ENCODE measurements around the gene TRIM71. TPM values are rescaled to one million over a fixed set of nuclear protein-coding genes. Genes with fewer than 3 reads are reported as not detected.

The TRIM71 gene
- total RNA-seq, 2 donors from 2014 or later = not detected

- Histone ChIP-seq H3K4me3 (no peak overlapping the region), H3K36me3 (no peaks in the 10 kb centered on the region), H3K27ac (no peak overlapping the region), H3K9me3 (no peaks in the 10 kb centered on the region), H3K27me3 (no peaks in the 10 kb centered on the region), H3K4me1 (no peaks in the 10 kb centered on the region)
- no peak for TF ChIP-seq CTCF (IDR thresholded peaks at IDR 0.05)
- DNase-seq (ENCODE audit: low spot score) = no peak
Observed at GRCh38 chr3:32886296-32886695, 68.5 kb downstream of the TRIM71 start.

- Histone ChIP-seq H3K27me3 (no peaks in the 10 kb centered on the region), H3K36me3 (no peaks in the 10 kb centered on the region), H3K4me3 (no peak overlapping the region), H3K27ac (no peak overlapping the region), H3K4me1 (no peaks in the 10 kb centered on the region), H3K9me3 (no peaks in the 10 kb centered on the region)
- no peak for DNase-seq (ENCODE audit: low spot score)
- no peak for TF ChIP-seq CTCF (IDR thresholded peaks at IDR 0.05)
Observed at GRCh38 chr3:32886911-32887310, 69.1 kb downstream of the TRIM71 start.

GRCh38 chr3:32888739-32889138 lies 70.9 kb downstream of the TRIM71 start:
- TF ChIP-seq CTCF (IDR thresholded peaks at IDR 0.05) = no peak
- no peaks in the 10 kb centered on the region for H3K9me3 ChIP-seq
- H3K4me3 ChIP-seq = no peak overlapping the region
- no peak for DNase-seq (ENCODE audit: low spot score)
- H3K36me3 ChIP-seq = no peaks in the 10 kb centered on the region
- no peaks in the 10 kb centered on the region for H3K4me1 ChIP-seq
- no peaks in the 10 kb centered on the region for H3K27me3 ChIP-seq
- no peak overlapping the region for H3K27ac ChIP-seq

GRCh38 chr3:32890420-32891276 lies 72.9 kb downstream of the TRIM71 start:
- H3K36me3 ChIP-seq = no peaks in the 10 kb centered on the region
- no peak overlapping the region for H3K27ac ChIP-seq
- no peaks in the 10 kb centered on the region for H3K4me1 ChIP-seq
- DNase-seq (ENCODE audit: low spot score) = no peak
- no peak overlapping the region for H3K4me3 ChIP-seq
- TF ChIP-seq CTCF (IDR thresholded peaks at IDR 0.05) = no peak
- H3K9me3 ChIP-seq = no peaks in the 10 kb centered on the region
- no peaks in the 10 kb centered on the region for H3K27me3 ChIP-seq

GRCh38 chr3:32891365-32891764 lies 73.6 kb downstream of the TRIM71 start:
- no peaks in the 10 kb centered on the region for H3K4me1 ChIP-seq
- no peak overlapping the region for H3K27ac ChIP-seq
- H3K27me3 ChIP-seq = no peaks in the 10 kb centered on the region
- no peak for TF ChIP-seq CTCF (IDR thresholded peaks at IDR 0.05)
- no peak overlapping the region for H3K4me3 ChIP-seq
- no peaks in the 10 kb centered on the region for H3K9me3 ChIP-seq
- DNase-seq (ENCODE audit: low spot score) = no peak
- H3K36me3 ChIP-seq = no peaks in the 10 kb centered on the region

Measured in right atrium auricular region (tissue), 2 donors.